NCI-H2196 treated with DMSO at 0.1 percent for 48 hours (cell line): ENCODE measurements around the gene FOXK1.
"Not testable (repeated sequence)": the region's sequence is repeated elsewhere in the genome, so short reads cannot be mapped to it uniquely, and the experiment has no call there.

Experiments used
- DNase-seq: peaks from one replicate; lab custom pipeline; 2025; ENCODE audit not compliant: unreplicated experiment; lab: John Stamatoyannopoulos, UW

The FOXK1 gene

GRCh38 chr7:4681886-4682620, at the start of gene FOXK1:
Gene FOXK1 (plus strand): TSS chr7:4682295. CDS start chr7:4682309, 14 bp downstream.
- peak; percentile 70 for DNase-seq

GRCh38 chr7:4633012-4633411, 49.1 kb upstream of the FOXK1 start:
- DNase-seq: no peak

- DNase-seq: no peak
Measured at GRCh38 chr7:4634166-4634565, 47.9 kb upstream of the FOXK1 start.

- no peak for DNase-seq
Measured at GRCh38 chr7:4638781-4639575, 43.1 kb upstream of the FOXK1 start.

- DNase-seq: no peak
Measured at GRCh38 chr7:4641091-4641666, 40.9 kb upstream of the FOXK1 start.

- DNase-seq: peak; percentile 86
Measured at GRCh38 chr7:4641667-4642467, 40.2 kb upstream of the FOXK1 start.

GRCh38 chr7:4642468-4643203, 39.5 kb upstream of the FOXK1 start:
- DNase-seq: no peak

GRCh38 chr7:4643204-4643471, 39.0 kb upstream of the FOXK1 start:
- DNase-seq: not testable (repeated sequence)

GRCh38 chr7:4645246-4645645, 36.8 kb upstream of the FOXK1 start:
- no peak for DNase-seq

- no peak for DNase-seq
Measured at GRCh38 chr7:4648111-4648510, 34.0 kb upstream of the FOXK1 start.

- DNase-seq: no peak
Measured at GRCh38 chr7:4650433-4651047, 31.6 kb upstream of the FOXK1 start.

- DNase-seq: no peak
Measured at GRCh38 chr7:4653771-4654170, 28.3 kb upstream of the FOXK1 start.

- DNase-seq: no peak
Measured at GRCh38 chr7:4655311-4655710, 26.8 kb upstream of the FOXK1 start.

GRCh38 chr7:4655896-4656295, 26.2 kb upstream of the FOXK1 start:
- DNase-seq: no peak

GRCh38 chr7:4657640-4658417, 24.3 kb upstream of the FOXK1 start:
- no peak for DNase-seq

- DNase-seq: no peak
Measured at GRCh38 chr7:4659551-4660286, 22.4 kb upstream of the FOXK1 start.

- no peak for DNase-seq
Measured at GRCh38 chr7:4661871-4662270, 20.2 kb upstream of the FOXK1 start.

- DNase-seq: no peak
Measured at GRCh38 chr7:4663239-4664018, 18.7 kb upstream of the FOXK1 start.
